GM23338 (cell line): ENCODE results near the gene CNST. TPM values are rescaled to one million over a fixed set of nuclear protein-coding genes. Genes with fewer than 3 reads are reported as not detected.

Experiments
- ATAC-seq: fragments of 200-7000 bp; cut with Tn5 transposase; 3 replicates; pipeline ENCODE4 v1.9.1; 2020
- DNase-seq: peaks from one replicate; pipeline ENCODE4 v3.0.0-alpha.2; 2015; ENCODE audit warnings: low spot score
- H2AFZ ChIP-seq: fragments of 200-600 bp; sonication (generic); 2 replicates; pipeline ENCODE4 v1.8.0; 2016; ENCODE audit warnings: antibody characterized with exemption, mild to moderate bottlenecking, moderate library complexity
- H3F3A ChIP-seq: fragments of 200-600 bp; sonication (generic); replicated peaks from 2 replicates; pipeline ENCODE4 v1.8.0; 2017; ENCODE audit warnings: antibody characterized with exemption, mixed run types, low read depth
- H3K27ac ChIP-seq: fragments of 200-600 bp; sonication (generic); 2 replicates; pipeline ENCODE4 v1.6.1; 2016; ENCODE audit warnings: low read depth
- H3K27me3 ChIP-seq: fragments of 200-600 bp; sonication (generic); 2 replicates; pipeline ENCODE4 v1.8.0; 2016; ENCODE audit warnings: mild to moderate bottlenecking, mixed run types, moderate library complexity; ENCODE audit not compliant: insufficient read depth
- H3K36me3 ChIP-seq: fragments of 200-600 bp; sonication (generic); 2 replicates; pipeline ENCODE4 v1.8.0; 2016; ENCODE audit warnings: mild to moderate bottlenecking; ENCODE audit not compliant: insufficient read depth
- H3K4me1 ChIP-seq: fragments of 200-600 bp; sonication (generic); 2 replicates; pipeline ENCODE4 v1.8.0; 2016; ENCODE audit warnings: mild to moderate bottlenecking, moderate library complexity; ENCODE audit not compliant: insufficient read depth
- H3K4me2 ChIP-seq: fragments of 200-600 bp; sonication (generic); 2 replicates; pipeline ENCODE4 v1.7.1; 2017; ENCODE audit warnings: mixed run types
- H3K4me3 ChIP-seq: fragments of 200-600 bp; sonication (generic); 2 replicates; pipeline ENCODE4 v1.6.1; 2016; ENCODE audit warnings: mixed run types
- H3K79me2 ChIP-seq: fragments of 200-600 bp; sonication (generic); replicated peaks from 2 replicates; pipeline ENCODE4 v1.8.0; 2017; ENCODE audit warnings: mild to moderate bottlenecking; ENCODE audit not compliant: insufficient read depth
- H3K9me2 ChIP-seq: fragments of 200-600 bp; sonication (generic); 2 replicates; pipeline ENCODE4 v1.8.0; 2017; ENCODE audit not compliant: insufficient read depth
- H4K20me1 ChIP-seq: fragments of 200-600 bp; sonication (generic); replicated peaks from 2 replicates; pipeline ENCODE4 v1.8.0; 2017; ENCODE audit warnings: mild to moderate bottlenecking; ENCODE audit not compliant: insufficient read depth
- H3K27ac Mint-ChIP-seq: 2 replicates; pipeline ENCODE4 v1.8.0; 2020; ENCODE audit warnings: inconsistent platforms, mild to moderate bottlenecking, moderate library complexity, mixed read lengths
- H3K27me3 Mint-ChIP-seq: 3 replicates; pipeline ENCODE4 v1.8.0; 2022; ENCODE audit warnings: low read depth, mild to moderate bottlenecking, moderate library complexity, mixed read lengths, inconsistent platforms; ENCODE audit not compliant: insufficient read depth, poor library complexity
- H3K36me3 Mint-ChIP-seq: 3 replicates; pipeline ENCODE4 v1.8.0; 2021; ENCODE audit warnings: low read depth, mild to moderate bottlenecking, inconsistent platforms, moderate library complexity, mixed read lengths
- H3K4me1 Mint-ChIP-seq: 3 replicates; pipeline ENCODE4 v1.8.0; 2020; ENCODE audit warnings: mild to moderate bottlenecking, inconsistent platforms, mixed read lengths
- H3K4me3 Mint-ChIP-seq: 3 replicates; pipeline ENCODE4 v1.8.0; 2021; ENCODE audit warnings: moderate library complexity, mild to moderate bottlenecking, inconsistent platforms, mixed read lengths
- H3K9me3 Mint-ChIP-seq: 3 replicates; pipeline ENCODE4 v1.8.0; 2020; ENCODE audit warnings: moderate library complexity, mild to moderate bottlenecking, inconsistent platforms, mixed read lengths
- CREB1 ChIP-seq: fragments of 250-450 bp; sonication (Bioruptor Pico); IDR thresholded peaks from 2 replicates; pipeline ENCODE4 v1.5.0; 2020; ENCODE audit warnings: low read depth, mild to moderate bottlenecking, moderate library complexity
- JUNB ChIP-seq: IDR thresholded peaks from one replicate; pipeline ENCODE4 v1.6.1; 2016; ENCODE audit warnings: antibody characterized with exemption; ENCODE audit not compliant: unreplicated experiment
- NANOG ChIP-seq: IDR thresholded peaks from 2 replicates; pipeline ENCODE4 v1.6.1; 2016; ENCODE audit warnings: antibody characterized with exemption, borderline replicate concordance
- REST ChIP-seq: IDR thresholded peaks from one replicate; pipeline ENCODE4 v1.6.1; 2018; ENCODE audit warnings: antibody characterized with exemption; ENCODE audit not compliant: unreplicated experiment
- ZNF114 ChIP-seq: fragments of 250-450 bp; sonication (Bioruptor Pico); IDR thresholded peaks from 2 replicates; pipeline ENCODE4 v1.5.0; 2020; ENCODE audit warnings: mild to moderate bottlenecking, moderate library complexity
- ZNF331 ChIP-seq: fragments of 250-450 bp; sonication (Bioruptor Pico); IDR thresholded peaks from 2 replicates; pipeline ENCODE4 v1.5.0; 2020; ENCODE audit warnings: low read depth, mild to moderate bottlenecking, moderate library complexity
- polyA plus RNA-seq: library from polyadenylated mRNA; unstranded; fragments of >200 nt; fragmentation: Nextera tagmentation; extraction: Ambion mirVana; gene quantifications from 2 replicates; pipeline ENCODE4 v1.2.1, GENCODE V29; 2016
- total RNA-seq: library from RNA; depleted of rRNA; stranded (reverse); fragments of >200 nt; shearing (Covaris generic); gene quantifications from 2 replicates; pipeline ENCODE4 v1.2.3, GENCODE V29; 2014
- TF ChIP-seq, protein P1 (sequence below): IDR thresholded peaks from 2 replicates; pipeline ENCODE4 v1.6.1; 2016; ENCODE audit warnings: antibody characterized with exemption
- TF ChIP-seq, protein P2 (sequence below), 2 experiments: fragments of 200-600 bp in 1 of 2; sonication (generic) in 1 of 2; conservative IDR thresholded peaks; 2 replicates each; pipeline versions ENCODE4 v1.5.1 to v1.6.1; 2016 to 2017; ENCODE audit warnings: antibody characterized with exemption in 2 of 2, low read depth in 2 of 2, mild to moderate bottlenecking in 2 of 2, moderate library complexity in 1 of 2

Gene CNST
- total and polyA plus RNA-seq, 2 experiments from 2014 or later, result 8.1 to 17.6 TPM

- TF ChIP-seq REST, result no peak
- TF ChIP-seq, protein P1, sequence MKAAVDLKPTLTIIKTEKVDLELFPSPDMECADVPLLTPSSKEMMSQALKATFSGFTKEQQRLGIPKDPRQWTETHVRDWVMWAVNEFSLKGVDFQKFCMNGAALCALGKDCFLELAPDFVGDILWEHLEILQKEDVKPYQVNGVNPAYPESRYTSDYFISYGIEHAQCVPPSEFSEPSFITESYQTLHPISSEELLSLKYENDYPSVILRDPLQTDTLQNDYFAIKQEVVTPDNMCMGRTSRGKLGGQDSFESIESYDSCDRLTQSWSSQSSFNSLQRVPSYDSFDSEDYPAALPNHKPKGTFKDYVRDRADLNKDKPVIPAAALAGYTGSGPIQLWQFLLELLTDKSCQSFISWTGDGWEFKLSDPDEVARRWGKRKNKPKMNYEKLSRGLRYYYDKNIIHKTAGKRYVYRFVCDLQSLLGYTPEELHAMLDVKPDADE, result no peak
- TF ChIP-seq JUNB, result no peak
- TF ChIP-seq CREB1 (CRISPR knock-in tag), result no peak
- no peak for TF ChIP-seq ZNF331
- TF ChIP-seq NANOG, result no peak
- no peak for TF ChIP-seq ZNF114
Observed at GRCh38 chr1:246609632-246610031, 43.4 kb downstream of the CNST start (continued).

- H3K27ac ChIP-seq, result no peak overlapping the region
- TF ChIP-seq ZNF114 (no peak), CREB1 (CRISPR knock-in tag) (no peak)
- TF ChIP-seq, protein P2, sequence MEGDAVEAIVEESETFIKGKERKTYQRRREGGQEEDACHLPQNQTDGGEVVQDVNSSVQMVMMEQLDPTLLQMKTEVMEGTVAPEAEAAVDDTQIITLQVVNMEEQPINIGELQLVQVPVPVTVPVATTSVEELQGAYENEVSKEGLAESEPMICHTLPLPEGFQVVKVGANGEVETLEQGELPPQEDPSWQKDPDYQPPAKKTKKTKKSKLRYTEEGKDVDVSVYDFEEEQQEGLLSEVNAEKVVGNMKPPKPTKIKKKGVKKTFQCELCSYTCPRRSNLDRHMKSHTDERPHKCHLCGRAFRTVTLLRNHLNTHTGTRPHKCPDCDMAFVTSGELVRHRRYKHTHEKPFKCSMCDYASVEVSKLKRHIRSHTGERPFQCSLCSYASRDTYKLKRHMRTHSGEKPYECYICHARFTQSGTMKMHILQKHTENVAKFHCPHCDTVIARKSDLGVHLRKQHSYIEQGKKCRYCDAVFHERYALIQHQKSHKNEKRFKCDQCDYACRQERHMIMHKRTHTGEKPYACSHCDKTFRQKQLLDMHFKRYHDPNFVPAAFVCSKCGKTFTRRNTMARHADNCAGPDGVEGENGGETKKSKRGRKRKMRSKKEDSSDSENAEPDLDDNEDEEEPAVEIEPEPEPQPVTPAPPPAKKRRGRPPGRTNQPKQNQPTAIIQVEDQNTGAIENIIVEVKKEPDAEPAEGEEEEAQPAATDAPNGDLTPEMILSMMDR (conservative IDR thresholded peaks at IDR 0.05; ENCODE audit: low read depth in 2 of 2), result no peak
- no peaks in the 10 kb centered on the region for H3K27me3 ChIP-seq
- Mint-ChIP-seq H3K36me3 (0 out of 3 replicates have a peak, but pooled peaks cover 2% of the 10 kb centered on the region), H3K4me1 (peaks cover 26% of the 10 kb centered on the region), H3K9me3 (no peaks in the 10 kb centered on the region), H3K27me3 (peaks cover 3% of the 10 kb centered on the region), H3K27ac (no peak overlapping the region), H3K4me3 (no peak overlapping the region)
- H3K36me3 ChIP-seq, result no peaks in the 10 kb centered on the region
- no peak for ATAC-seq
- H3K9me2 ChIP-seq, result no peaks in the 10 kb centered on the region
- peaks cover 13% of the 10 kb centered on the region; the same call in 1 of the 2 replicates for H3K4me1 ChIP-seq
- H3K4me2 ChIP-seq, result no peak overlapping the region
- H3F3A ChIP-seq, result no peaks in the 10 kb centered on the region
- H4K20me1 ChIP-seq, result no peaks in the 10 kb centered on the region; the same call in 1 of the 2 replicates
- peaks cover 17% of the 10 kb centered on the region for H3K79me2 ChIP-seq
- no peak overlapping the region for H3K4me3 ChIP-seq
- no peak for DNase-seq
- H2AFZ ChIP-seq, result no peak overlapping the region
Observed at GRCh38 chr1:246613096-246613758, 47.0 kb downstream of the CNST start.
